HCT116 (cell line): ENCODE data around the gene LMX1A. TPM values are rescaled to one million over a fixed set of nuclear protein-coding genes. Genes with fewer than 3 reads are reported as not detected.

Experiments
- ATAC-seq: fragments of 200-7000 bp; cut with Tn5 transposase; 2 replicates; pipeline ENCODE4 v1.9.1; 2020; ENCODE audit warnings: mild to moderate bottlenecking, moderate library complexity
- BruUV-seq: library from RNA; stranded (reverse); fragments of 400-500 nt; replicated peaks from 2 replicates; lab custom pipeline; 2021; lab: Mats Ljungman, UMichigan
- CTCF ChIA-PET: fragments of 300-600 bp; sonication (Branson Sonifier 250); formaldehyde crosslinking; loops from one replicate; lab custom pipeline; 2021; ENCODE audit warnings: antibody characterized with exemption; lab: Charles Lee
- POLR2A ChIA-PET: fragments of 300-600, 350-600 bp; sonication (Branson Sonifier 250); formaldehyde crosslinking; loops from one replicate; lab custom pipeline; 2021; ENCODE audit warnings: antibody characterized with exemption; lab: Charles Lee
- RAD21 ChIA-PET, 2 experiments: fragments of 300-600 bp; sonication (Branson Sonifier 250); formaldehyde crosslinking; loops; one replicate each; lab custom pipeline; 2023; ENCODE audit warnings: low total read pairs in 2 of 2; ENCODE audit not compliant: uncharacterized antibody in 2 of 2, unreplicated experiment in 2 of 2, low non-redundant PET in 1 of 2; lab: Charles Lee
- DNase-seq: peaks from one replicate; pipeline ENCODE4 v3.0.0-alpha.2; 2010; ENCODE audit warnings: low read depth, low spot score
- H2AFZ ChIP-seq: fragments of 200-600 bp; shearing (Covaris generic), sonication (generic); 2 replicates; pipeline ENCODE4 v1.6.1; 2017; ENCODE audit warnings: low read depth, mixed run types, mixed read lengths, antibody characterized with exemption, low read length; ENCODE audit not compliant: poor library complexity, severe bottlenecking
- H3K27ac ChIP-seq: 2 replicates; pipeline ENCODE4 v1.5.1; 2012; ENCODE audit warnings: low read depth, low read length
- H3K27me3 ChIP-seq: fragments of 200-600 bp; sonication (generic); 2 replicates; pipeline ENCODE4 v1.6.1; 2016; ENCODE audit warnings: mixed run types, low read length, mixed read lengths; ENCODE audit not compliant: insufficient read depth
- H3K36me3 ChIP-seq, 2 experiments: fragments of 200-500 bp in 1 of 2; fragments of 200-600 bp in 1 of 2; sonication (Bioruptor generic) in 1 of 2; sonication (generic) in 1 of 2; 2 replicates each; pipeline versions ENCODE4 v1.5.1 to v1.6.1; 2014 to 2016; ENCODE audit warnings: low read length in 2 of 2, inconsistent platforms in 1 of 2, mixed read lengths in 1 of 2, mixed run types in 1 of 2; ENCODE audit not compliant: insufficient read depth in 2 of 2, control insufficient read depth in 1 of 2
- H3K4me1 ChIP-seq, 2 experiments: fragments of 200-600 bp in 1 of 2; sonication (generic) in 1 of 2; 2 replicates each; pipeline versions ENCODE4 v1.5.1 to v1.6.1; 2012 to 2017; ENCODE audit warnings: low read length in 2 of 2, inconsistent platforms in 1 of 2, mild to moderate bottlenecking in 1 of 2, mixed read lengths in 1 of 2, mixed run types in 1 of 2, moderate library complexity in 1 of 2; ENCODE audit not compliant: insufficient read depth in 2 of 2, control insufficient read depth in 1 of 2
- H3K4me2 ChIP-seq: fragments of 200-600 bp; sonication (generic); 2 replicates; pipeline ENCODE4 v1.6.1; 2017; ENCODE audit warnings: mixed run types, low read length, mixed read lengths
- H3K4me3 ChIP-seq, 2 experiments: fragments of 200-600 bp in 1 of 2; sonication (generic) in 1 of 2; replicated peaks in 1 of 2; 2 replicates each; pipeline ENCODE4 v1.5.1; 2011 to 2016; ENCODE audit warnings: low read length in 2 of 2, control low read depth in 1 of 2, low read depth in 1 of 2, mild to moderate bottlenecking in 1 of 2, mixed read lengths in 1 of 2, mixed run types in 1 of 2
- H3K79me2 ChIP-seq: fragments of 200-600 bp; sonication (generic); 2 replicates; pipeline ENCODE4 v1.6.1; 2017; ENCODE audit warnings: mild to moderate bottlenecking, mixed run types, low read length, moderate library complexity, mixed read lengths; ENCODE audit not compliant: insufficient read depth
- H3K9ac ChIP-seq: fragments of 200-600 bp; sonication (generic); 2 replicates; pipeline ENCODE4 v1.6.1; 2016; ENCODE audit warnings: low read length, mixed read lengths
- H3K9me2 ChIP-seq: fragments of 200-600 bp; sonication (generic), shearing (Covaris generic); 2 replicates; pipeline ENCODE4 v1.6.1; 2017; ENCODE audit warnings: mixed run types, mild to moderate bottlenecking, moderate library complexity; ENCODE audit not compliant: insufficient read depth
- H3K9me3 ChIP-seq, 2 experiments: fragments of 200-500 bp in 1 of 2; fragments of 200-600 bp in 1 of 2; sonication (Bioruptor generic) in 1 of 2; sonication (generic) in 1 of 2; 2 replicates each; pipeline ENCODE4 v1.6.1; 2014 to 2017; ENCODE audit warnings: low read length in 2 of 2, mixed read lengths in 2 of 2, inconsistent platforms in 1 of 2, low read depth in 1 of 2, mild to moderate bottlenecking in 1 of 2, mixed run types in 1 of 2, moderate library complexity in 1 of 2; ENCODE audit not compliant: control insufficient read depth in 1 of 2, insufficient read depth in 1 of 2
- H4K20me1 ChIP-seq: fragments of 200-600 bp; sonication (generic), shearing (Covaris generic); 2 replicates; pipeline ENCODE4 v1.6.1; 2017; ENCODE audit warnings: mixed run types, mild to moderate bottlenecking, moderate library complexity; ENCODE audit not compliant: insufficient read depth
- CBX3 ChIP-seq: IDR thresholded peaks from 2 replicates; pipeline ENCODE4 v1.6.1; 2012; ENCODE audit warnings: low read depth
- CTCF ChIP-seq, 3 experiments: fragments of 200-600 bp in 1 of 3; sonication (generic) in 1 of 3; IDR thresholded peaks in 2 of 3; conservative IDR thresholded peaks in 1 of 3; 2 replicates each; pipeline ENCODE4 v1.5.1; 2012 to 2017; ENCODE audit warnings: low read depth in 2 of 3, low read length in 2 of 3, antibody characterized with exemption in 1 of 3, borderline replicate concordance in 1 of 3, control low read depth in 1 of 3, mild to moderate bottlenecking in 1 of 3, mixed read lengths in 1 of 3, mixed run types in 1 of 3, moderate library complexity in 1 of 3; ENCODE audit not compliant: insufficient read depth in 1 of 3
- EZH2 ChIP-seq: fragments of 200-600 bp; sonication (generic); IDR thresholded peaks from 2 replicates; pipeline ENCODE4 v1.6.1; 2017; ENCODE audit warnings: antibody characterized with exemption, mixed run types
- EZH2phosphoT487 ChIP-seq: fragments of 200-600 bp; IDR thresholded peaks from 2 replicates; pipeline ENCODE4 v1.6.1; 2018; ENCODE audit warnings: antibody characterized with exemption, borderline replicate concordance
- JUND ChIP-seq: IDR thresholded peaks from 2 replicates; pipeline ENCODE4 v1.6.1; 2012
- MAX ChIP-seq: IDR thresholded peaks from 2 replicates; pipeline ENCODE4 v1.6.1; 2012
- POLR2A ChIP-seq: IDR thresholded peaks from 2 replicates; pipeline ENCODE4 v1.7.0; 2011; ENCODE audit warnings: borderline replicate concordance; ENCODE audit not compliant: insufficient read depth, insufficient read length; ENCODE audit errors: extremely low read depth
- REST ChIP-seq: IDR thresholded peaks from 2 replicates; pipeline ENCODE4 v1.6.1; 2012; ENCODE audit warnings: low read depth
- SIN3A ChIP-seq: IDR thresholded peaks from 2 replicates; pipeline ENCODE4 v1.6.1; 2012; ENCODE audit warnings: low read depth
- YY1 ChIP-seq: IDR thresholded peaks from 2 replicates; pipeline ENCODE4 v1.6.1; 2011; ENCODE audit warnings: low read length, low read depth, moderate library complexity, mild to moderate bottlenecking; ENCODE audit not compliant: insufficient replicate concordance; ENCODE audit errors: extremely low read depth
- ZBTB33 ChIP-seq: IDR thresholded peaks from 2 replicates; pipeline ENCODE4 v1.6.1; 2011; ENCODE audit warnings: mild to moderate bottlenecking, low read length, moderate library complexity; ENCODE audit not compliant: insufficient replicate concordance; ENCODE audit errors: extremely low read depth
- ZFX ChIP-seq: fragments of 450-650 bp; IDR thresholded peaks from 2 replicates; pipeline ENCODE4 v1.6.1; 2017
- intact Hi-C: fragments of 100-400 bp; cut with micrococcal nuclease; formaldehyde crosslinking; loops from 2 replicates; pipeline ENCODE4 v1.10.0; 2022
- total RNA-seq: library from RNA; stranded (reverse); gene quantifications from one replicate; pipeline ENCODE4 v1.2.1, GENCODE V29; 2021; ENCODE audit not compliant: unreplicated experiment

Gene LMX1A
- total RNA-seq, 1 experiment from 2014 or later: not detected

GRCh38 chr1:165228111-165228655, 128.3 kb downstream of the LMX1A start:
- ChIA-PET CTCF (no interaction called here), POLR2A (no interaction called here), RAD21 (interaction anchor here in 1 of 2 experiments (0.6 kb wide), 1 partner anchor 537 kb away, joined by 5 read pairs; no protein-coding TSS in a partner anchor)
- DNase-seq (no peak), ATAC-seq (no peak)
- Histone ChIP-seq H3K27ac (no peak overlapping the region), H3K4me1 (no peaks in the 10 kb centered on the region), H3K9me3 (no peaks in the 10 kb centered on the region), H3K9me2 (no peaks in the 10 kb centered on the region), H3K4me2 (no peak overlapping the region), H3K79me2 (no peaks in the 10 kb centered on the region), H4K20me1 (no peaks in the 10 kb centered on the region), H3K36me3 (no peaks in the 10 kb centered on the region), H3K9ac (no peak overlapping the region), H3K4me3 (no peak overlapping the region), H3K27me3 (peaks cover 60% of the 10 kb centered on the region), H2AFZ (no peak overlapping the region)
- BruUV-seq: no TSS peak
- intact Hi-C loops: no loop called here
- no peak for TF ChIP-seq SIN3A

GRCh38 chr1:165226326-165226725, 130.2 kb downstream of the LMX1A start:
- Histone ChIP-seq H3K4me1 (no peaks in the 10 kb centered on the region), H3K9me3 (no peaks in the 10 kb centered on the region), H3K9me2 (no peaks in the 10 kb centered on the region), H3K27me3 (peaks cover 54% of the 10 kb centered on the region), H2AFZ (no peak overlapping the region), H3K4me2 (no peak overlapping the region), H3K4me3 (no peak overlapping the region), H3K36me3 (no peaks in the 10 kb centered on the region), H3K9ac (no peak overlapping the region), H4K20me1 (no peaks in the 10 kb centered on the region), H3K79me2 (no peaks in the 10 kb centered on the region), H3K27ac (no peak overlapping the region)
- ChIA-PET RAD21 (no interaction called here), POLR2A (no interaction called here), CTCF (no interaction called here)
- ATAC-seq (no peak), DNase-seq (no peak)
- no TSS peak for BruUV-seq
- intact Hi-C loops: no loop called here
- TF ChIP-seq YY1: no peak
- TF ChIP-seq ZFX: no peak
- TF ChIP-seq POLR2A: no peak
- TF ChIP-seq CTCF (IDR thresholded peaks at IDR 0.05 in 2 of 3, conservative IDR thresholded peaks at IDR 0.05 in 1 of 3; ENCODE audit: borderline replicate concordance in 1 of 3, insufficient read depth in 1 of 3, low read depth in 2 of 3, low read length in 2 of 3): no peak
- no peak for TF ChIP-seq JUND
- TF ChIP-seq EZH2: no peak
- TF ChIP-seq MAX: no peak
- no peak for TF ChIP-seq ZBTB33
- no peak for TF ChIP-seq CBX3
- no peak for TF ChIP-seq EZH2phosphoT487
- no peak for TF ChIP-seq REST
